H1 (cell line): Measurements from ENCODE around the gene DHCR24. TPM values are rescaled to one million over a fixed set of nuclear protein-coding genes. Genes with fewer than 3 reads are reported as not detected.

Experiments used
- CTCF ChIA-PET: fragments of 300-600 bp; sonication (Branson Sonifier 250); formaldehyde crosslinking; loops from one replicate; lab custom pipeline; 2021; ENCODE audit not compliant: partially characterized antibody; lab: Charles Lee
- POLR2A ChIA-PET: fragments of 300-600 bp; sonication (Branson Sonifier 250); formaldehyde crosslinking; loops from one replicate; lab custom pipeline; 2021; ENCODE audit warnings: inconsistent platforms; ENCODE audit not compliant: partially characterized antibody; lab: Charles Lee
- DNase-seq, 2 experiments: peaks; one replicate each; pipeline versions ENCODE4 v3.0.0 to v3.0.0-alpha.2; 2010 to 2022; ENCODE audit warnings: low spot score in 2 of 2, low read depth in 1 of 2, mixed read lengths in 1 of 2
- FAIRE-seq: peaks from 2 replicates; lab custom pipeline; 2011; peaks lifted over from hg19 to GRCh38; lab: Jason Lieb, UNC
- H2AFZ ChIP-seq: 2 replicates; pipeline ENCODE4 v1.8.1; 2012; ENCODE audit warnings: low read length, inconsistent platforms
- H2AK5ac ChIP-seq: 2 replicates; pipeline ENCODE4 v1.6.1; 2013; ENCODE audit warnings: low read depth, low read length
- H2BK120ac ChIP-seq: replicated peaks from 2 replicates; pipeline ENCODE3; 2013; ENCODE audit warnings: low read depth, low read length, inconsistent platforms
- H2BK12ac ChIP-seq: 2 replicates; pipeline ENCODE4 v1.6.1; 2013; ENCODE audit warnings: low read depth, low read length
- H2BK15ac ChIP-seq: 2 replicates; pipeline ENCODE4 v1.6.1; 2013; ENCODE audit warnings: low read length
- H2BK20ac ChIP-seq: 2 replicates; pipeline ENCODE4 v1.6.1; 2013; ENCODE audit warnings: low read length
- H2BK5ac ChIP-seq: 2 replicates; pipeline ENCODE4 v1.6.1; 2013; ENCODE audit warnings: low read depth, low read length
- H3K14ac ChIP-seq: 2 replicates; pipeline ENCODE4 v1.6.1; 2013; ENCODE audit warnings: inconsistent platforms; ENCODE audit not compliant: insufficient read length
- H3K18ac ChIP-seq: 2 replicates; pipeline ENCODE4 v1.6.1; 2013; ENCODE audit warnings: low read length; ENCODE audit errors: extremely low read depth
- H3K23ac ChIP-seq: 2 replicates; pipeline ENCODE4 v1.6.1; 2013; ENCODE audit warnings: inconsistent platforms; ENCODE audit not compliant: insufficient read length
- H3K23me2 ChIP-seq: 2 replicates; pipeline ENCODE4 v1.6.1; 2013; ENCODE audit warnings: low read depth, low read length
- H3K27ac ChIP-seq: 2 replicates; pipeline ENCODE4 v1.6.1; 2011; ENCODE audit warnings: low read depth, low read length, inconsistent platforms
- H3K27me3 ChIP-seq, 4 experiments: replicated peaks in 1 of 4; 1 replicate in 1 of 4; 2 replicates in 3 of 4; pipeline versions ENCODE4 v1.6.1 to v1.8.1; 2011 to 2013; ENCODE audit warnings: low read length in 3 of 4, mild to moderate bottlenecking in 3 of 4, inconsistent platforms in 2 of 4, mixed read lengths in 2 of 4, moderate library complexity in 1 of 4; ENCODE audit not compliant: control insufficient read depth in 3 of 4, insufficient read depth in 3 of 4; ENCODE audit errors: extremely low read depth in 1 of 4
- H3K36me3 ChIP-seq, 4 experiments: 2 replicates each; pipeline versions ENCODE4 v1.6.1 to v1.8.1; 2011 to 2013; ENCODE audit warnings: mild to moderate bottlenecking in 4 of 4, low read length in 3 of 4, moderate library complexity in 2 of 4, control low read depth in 1 of 4, inconsistent platforms in 1 of 4; ENCODE audit not compliant: insufficient read depth in 4 of 4, control insufficient read depth in 2 of 4
- H3K4ac ChIP-seq: replicated peaks from 2 replicates; pipeline ENCODE3; 2013; ENCODE audit warnings: low read length, low read depth, mixed read lengths, inconsistent platforms; ENCODE audit not compliant: insufficient read length
- H3K4me1 ChIP-seq, 4 experiments: replicated peaks in 1 of 4; 1 replicate in 1 of 4; 2 replicates in 3 of 4; pipeline versions ENCODE4 v1.6.1 to v1.8.1; 2011 to 2013; ENCODE audit warnings: low read length in 3 of 4, inconsistent platforms in 2 of 4, mixed read lengths in 1 of 4; ENCODE audit not compliant: insufficient read depth in 4 of 4, control insufficient read depth in 3 of 4
- H3K4me2 ChIP-seq, 2 experiments: 2 replicates each; pipeline versions ENCODE4 v1.6.1 to v1.8.1; 2011 to 2013; ENCODE audit warnings: low read depth in 2 of 2, low read length in 2 of 2, control low read depth in 1 of 2, inconsistent platforms in 1 of 2, mild to moderate bottlenecking in 1 of 2; ENCODE audit not compliant: insufficient read depth in 1 of 2
- H3K4me3 ChIP-seq, 4 experiments: fragments of 200-600, 300-600 bp in 1 of 4; sonication (generic), shearing (Covaris generic), sonication (Bioruptor Twin) in 1 of 4; 2 replicates each; pipeline versions ENCODE4 v1.5.1 to v1.8.1; 2011 to 2016; ENCODE audit warnings: low read length in 4 of 4, low read depth in 3 of 4, control low read depth in 2 of 4, inconsistent platforms in 2 of 4, mild to moderate bottlenecking in 2 of 4, mixed read lengths in 1 of 4, moderate library complexity in 1 of 4; ENCODE audit not compliant: insufficient read depth in 2 of 4; ENCODE audit errors: extremely low read depth in 1 of 4
- H3K56ac ChIP-seq: replicated peaks from 2 replicates; pipeline ENCODE3; 2013; ENCODE audit warnings: low read depth, mild to moderate bottlenecking, mixed read lengths, low read length, inconsistent platforms; ENCODE audit not compliant: insufficient read length
- H3K79me1 ChIP-seq: 2 replicates; pipeline ENCODE4 v1.6.1; 2013; ENCODE audit warnings: low read depth, low read length, control low read depth
- H3K79me2 ChIP-seq, 2 experiments: 2 replicates each; pipeline versions ENCODE4 v1.6.1 to v1.8.1; 2012 to 2013; ENCODE audit warnings: low read length in 2 of 2, mild to moderate bottlenecking in 2 of 2, inconsistent platforms in 1 of 2; ENCODE audit not compliant: insufficient read depth in 2 of 2, control insufficient read depth in 1 of 2
- H3K9ac ChIP-seq, 4 experiments: replicated peaks in 1 of 4; 1 replicate in 1 of 4; 2 replicates in 3 of 4; pipeline versions ENCODE4 v1.6.1 to v1.8.1; 2011 to 2013; ENCODE audit warnings: low read depth in 3 of 4, low read length in 3 of 4, control low read depth in 2 of 4, mild to moderate bottlenecking in 2 of 4, moderate library complexity in 2 of 4, inconsistent platforms in 1 of 4; ENCODE audit errors: extremely low read depth in 1 of 4
- H3K9me3 ChIP-seq, 2 experiments: 2 replicates each; pipeline versions ENCODE4 v1.6.1 to v1.8.1; 2012 to 2013; ENCODE audit warnings: mild to moderate bottlenecking in 2 of 2, moderate library complexity in 2 of 2, control low read depth in 1 of 2, inconsistent platforms in 1 of 2, low read depth in 1 of 2, low read length in 1 of 2, mixed read lengths in 1 of 2; ENCODE audit not compliant: insufficient read depth in 2 of 2
- H4K20me1 ChIP-seq, 2 experiments: replicated peaks in 1 of 2; 2 replicates each; pipeline versions ENCODE3 to v1.8.1; 2011 to 2013; ENCODE audit warnings: inconsistent platforms in 2 of 2, low read length in 2 of 2, mild to moderate bottlenecking in 1 of 2; ENCODE audit not compliant: insufficient read depth in 2 of 2, control insufficient read depth in 1 of 2
- H4K5ac ChIP-seq: 2 replicates; pipeline ENCODE4 v1.6.1; 2013; ENCODE audit warnings: low read length, low read depth, mixed read lengths, inconsistent platforms; ENCODE audit not compliant: insufficient read length
- H4K8ac ChIP-seq: 2 replicates; pipeline ENCODE4 v1.8.0; 2013; ENCODE audit warnings: mild to moderate bottlenecking, moderate library complexity, low read length, inconsistent platforms; ENCODE audit not compliant: insufficient read depth; ENCODE audit errors: extremely low read depth
- H4K91ac ChIP-seq: replicated peaks from 2 replicates; pipeline ENCODE3; 2013; ENCODE audit warnings: low read length, mixed read lengths, inconsistent platforms; ENCODE audit not compliant: insufficient read length
- ATF3 ChIP-seq: IDR thresholded peaks from 2 replicates; pipeline ENCODE4 v1.6.1; 2011; ENCODE audit warnings: low read depth, mild to moderate bottlenecking, low read length; ENCODE audit not compliant: insufficient read depth
- BRCA1 ChIP-seq: IDR thresholded peaks from 2 replicates; pipeline ENCODE4 v1.6.1; 2012; ENCODE audit warnings: low read depth, low read length, improper control_type of control experiment
- CREB1 ChIP-seq: IDR thresholded peaks from 2 replicates; pipeline ENCODE4 v1.6.1; 2012; ENCODE audit warnings: inconsistent platforms
- CTCF ChIP-seq, 3 experiments: IDR thresholded peaks; 1 replicate in 2 of 3; 2 replicates in 1 of 3; pipeline versions ENCODE4 v1.5.1 to v1.6.1; 2011; ENCODE audit warnings: low read length in 3 of 3, mild to moderate bottlenecking in 3 of 3, inconsistent platforms in 2 of 3, low read depth in 1 of 3, moderate library complexity in 1 of 3; ENCODE audit not compliant: insufficient read depth in 1 of 3; ENCODE audit errors: control extremely low read depth in 1 of 3
- KDM5A ChIP-seq: fragments of 200-600 bp; IDR thresholded peaks from 2 replicates; pipeline ENCODE4 v1.7.1; 2012; ENCODE audit warnings: mild to moderate bottlenecking, low read length, inconsistent platforms, mixed read lengths
- SAP30 ChIP-seq: fragments of 300-600 bp; sonication (generic); IDR thresholded peaks from 2 replicates; pipeline ENCODE4 v1.7.1; 2012; ENCODE audit warnings: low read length, moderate library complexity, mild to moderate bottlenecking, inconsistent platforms; ENCODE audit not compliant: insufficient read depth, insufficient replicate concordance
- SIRT6 ChIP-seq: IDR thresholded peaks from one replicate; pipeline ENCODE4 v1.7.1; 2012; ENCODE audit warnings: low read length, inconsistent platforms
- SUZ12 ChIP-seq: fragments of 200-600 bp; sonication (generic); IDR thresholded peaks from 2 replicates; pipeline ENCODE4 v1.6.1; 2012; ENCODE audit warnings: mild to moderate bottlenecking, inconsistent platforms, low read length, moderate library complexity, mixed read lengths
- TAF7 ChIP-seq: optimal IDR thresholded peaks from 2 replicates; pipeline ENCODE3; 2011; ENCODE audit warnings: low read depth, mild to moderate bottlenecking, inconsistent platforms, low read length, moderate library complexity, borderline replicate concordance
- YY1 ChIP-seq: IDR thresholded peaks from 2 replicates; pipeline ENCODE4 v1.6.1; 2011; ENCODE audit warnings: low read depth, mild to moderate bottlenecking, low read length
- WGBS, 2 experiments: shearing (Covaris generic) in 1 of 2; methylation state at CpG; one replicate each; pipeline versions ENCODE4 v1.1.6 to v1.1.7; 2013 to 2015; ENCODE audit warnings: low lambda C conversion rate in 2 of 2, mixed read lengths in 2 of 2, inconsistent platforms in 1 of 2, low coverage in 1 of 2, missing lambda C conversion rate in 1 of 2; ENCODE audit not compliant: insufficient replicate concordance in 2 of 2, insufficient coverage in 1 of 2, insufficient read length in 1 of 2; ENCODE audit errors: extremely low coverage in 1 of 2, missing lambda C conversion rate in 1 of 2; 5-methylcytosine and 5-hydroxymethylcytosine counted together
- polyA plus RNA-seq, 7 experiments: library from polyadenylated mRNA; depleted of rRNA in 3 of 7; stranded (reverse) in 5 of 7; unstranded in 2 of 7; fragments of >200 nt in 5 of 7; fragments of 200-250 nt in 2 of 7; gene quantifications; 1 replicate in 5 of 7; 2 replicates in 1 of 7; 4 replicates in 1 of 7; pipeline versions ENCODE4 v1.2.1 to v1.2.3, GENCODE V29; 2011 to 2013; ENCODE audit warnings: missing spikeins in 2 of 7, mixed read lengths in 2 of 7
- total RNA-seq: library from RNA; stranded (reverse); fragmentation: NEBNext Ultra II Directional; extraction: Animal tissue kit (Norgen Biotek cat#: 25700); gene quantifications from 2 replicates; pipeline ENCODE4 v1.2.1, GENCODE V29; 2021

The DHCR24 gene
- total and polyA plus RNA-seq, 2 of the 8 experiments (the other 6 are each of a cell fraction or from before 2014, with no cell fraction given) = 370 to 419 TPM

GRCh38 chr1:54836594-54836993 lies 50.4 kb downstream of the DHCR24 start:
- H3K23me2 ChIP-seq = no peaks in the 10 kb centered on the region

More at GRCh38 chr1:54836594-54836993, 50.4 kb downstream of the DHCR24 start:
- Histone ChIP-seq H3K4me3 (no peak overlapping the region), H3K27ac (no peak overlapping the region), H3K79me2 (no peaks in the 10 kb centered on the region), H3K79me1 (no peaks in the 10 kb centered on the region), H3K18ac (no peak overlapping the region), H2AFZ (no peak overlapping the region), H4K20me1 (no peaks in the 10 kb centered on the region), H2BK15ac (no peak overlapping the region), H4K5ac (no peak overlapping the region), H4K8ac (no peak overlapping the region; the same call in 1 of the 2 replicates), H3K23ac (no peak overlapping the region), H2AK5ac (no peak overlapping the region), H3K4ac (no peak overlapping the region), H3K56ac (no peak overlapping the region), H3K4me2 (no peak overlapping the region), H3K36me3 (no peaks in the 10 kb centered on the region), H4K91ac (no peak overlapping the region), H2BK12ac (no peak overlapping the region; the same call in 1 of the 2 replicates), H3K27me3 (no peaks in the 10 kb centered on the region; a peak in 1 of 7 replicates), H2BK20ac (no peak overlapping the region), H3K9me3 (0 out of 4 replicates have a peak, but pooled peaks cover 0 to 3% of the 10 kb centered on the region in 2 experiments), H2BK5ac (no peak overlapping the region), H3K9ac (no peak overlapping the region), H2BK120ac (no peak overlapping the region), H3K14ac (no peak overlapping the region), H3K4me1 (no peaks in the 10 kb centered on the region)
- ChIA-PET CTCF (no interaction called here), POLR2A (no interaction called here)
- FAIRE-seq = no peak
- TF ChIP-seq CTCF (IDR thresholded peaks at IDR 0.05; ENCODE audit: control extremely low read depth in 1 of 3, insufficient read depth in 1 of 3, low read depth in 1 of 3, low read length in 3 of 3) (no peak), SAP30 (no peak), SUZ12 (no peak), ATF3 (no peak), CREB1 (no peak), TAF7 (no peak), KDM5A (no peak), SIRT6 (no peak), BRCA1 (no peak), YY1 (no peak)
- peak in 1 of 2 experiments; percentile 37 for DNase-seq
- 91% methylated on average over 8 of the region's 8 CpGs; no CpG with 5 or more reads in 1 of the 2 experiments for WGBS, 2 experiments
